Measurements from ENCODE around the gene LACTB.

Gene LACTB

DNA sequence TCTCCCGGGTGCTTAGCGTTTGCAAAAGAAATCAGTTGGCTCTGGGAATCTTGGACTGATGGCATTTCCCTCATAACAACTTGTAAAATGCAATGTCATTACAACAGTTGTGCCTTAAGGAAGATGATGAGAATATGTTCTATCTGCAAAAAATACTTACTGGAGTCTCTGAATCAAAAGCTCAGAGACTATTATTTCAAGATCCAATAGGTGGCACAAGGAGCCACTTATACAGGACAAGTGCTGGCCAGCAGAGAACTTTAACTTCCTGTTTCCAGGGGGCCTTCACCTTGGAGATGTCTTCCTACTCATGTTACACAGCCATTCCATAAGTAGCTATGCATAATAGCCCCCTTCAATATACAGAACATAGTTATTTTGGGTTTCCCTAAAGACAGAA is 44.6 kb downstream of the LACTB start:
- DNase-seq = no peak

DNA sequence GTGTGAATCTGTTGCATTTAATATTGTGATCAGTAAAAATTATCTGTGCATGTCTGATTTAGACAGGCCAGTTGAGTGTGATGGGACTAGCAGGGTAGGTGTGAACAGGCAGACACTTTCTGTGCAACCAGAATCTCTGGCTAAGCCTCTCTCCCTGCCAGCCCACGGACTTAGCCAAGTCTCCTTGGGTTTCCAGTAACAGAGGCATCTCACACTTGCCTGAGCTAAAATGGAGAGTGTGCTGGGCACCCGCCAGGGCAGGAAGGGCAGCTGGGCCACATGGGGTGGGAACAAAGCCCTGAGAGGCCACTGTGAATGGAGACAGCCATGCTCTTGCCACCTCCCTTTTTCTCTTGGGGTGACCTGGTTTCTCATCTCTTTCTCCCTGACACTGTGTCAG is 48.1 kb downstream of the LACTB start:
- peak in 23 of 58 donors; percentile 2 to 38 (median 18) for DNase-seq

DNA sequence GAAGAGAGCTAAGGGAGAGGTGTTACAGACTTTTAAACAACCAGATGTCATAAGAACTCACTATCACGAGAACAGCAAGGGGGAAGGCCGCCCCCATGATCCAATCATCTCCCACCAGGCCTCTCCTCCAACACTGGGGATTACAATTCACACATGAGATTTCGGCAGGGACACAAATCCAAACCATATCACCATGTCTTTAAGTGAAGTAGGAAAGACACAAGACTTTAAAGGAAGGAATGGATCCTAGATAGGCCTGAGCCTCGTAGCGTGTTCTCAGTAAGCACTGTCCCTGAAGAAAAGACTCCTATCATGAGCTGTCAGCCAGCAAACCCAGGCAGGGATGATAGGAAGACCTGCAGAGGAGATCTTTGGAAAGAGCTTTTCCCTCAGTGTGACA is 50.7 kb downstream of the LACTB start:
- DNase-seq = no peak

DNA sequence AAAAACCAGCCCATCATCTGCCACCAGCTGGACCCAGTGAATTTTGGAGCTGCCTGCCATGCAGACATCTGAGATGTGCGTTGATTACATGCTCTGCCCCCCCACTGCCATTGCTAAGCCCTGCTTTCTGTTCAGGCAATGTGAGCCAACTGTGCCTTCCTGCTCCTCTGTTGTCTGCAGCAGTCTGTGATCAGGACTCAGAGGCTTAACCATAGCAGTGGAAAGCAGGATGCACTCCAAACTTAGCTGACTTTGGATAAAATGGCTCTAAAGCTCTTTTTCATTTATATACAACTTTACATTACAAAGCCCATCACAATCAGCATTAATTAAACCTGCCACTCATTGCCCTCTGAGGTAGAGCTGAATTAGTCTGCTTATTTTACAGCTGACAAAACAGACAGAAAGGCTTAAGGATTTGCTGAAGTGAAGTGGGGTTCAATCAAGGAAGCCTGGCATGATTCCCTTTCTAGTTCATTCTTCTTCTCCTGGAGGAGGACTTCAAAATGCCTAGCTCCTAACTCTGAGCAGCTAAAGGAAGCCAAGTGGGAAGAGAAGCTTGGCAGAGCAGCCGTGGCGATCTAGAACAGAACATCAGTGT is 51.3 kb downstream of the LACTB start:
- DNase-seq = peak in 28 of 58 donors; percentile 6 to 74 (median 27)

DNA sequence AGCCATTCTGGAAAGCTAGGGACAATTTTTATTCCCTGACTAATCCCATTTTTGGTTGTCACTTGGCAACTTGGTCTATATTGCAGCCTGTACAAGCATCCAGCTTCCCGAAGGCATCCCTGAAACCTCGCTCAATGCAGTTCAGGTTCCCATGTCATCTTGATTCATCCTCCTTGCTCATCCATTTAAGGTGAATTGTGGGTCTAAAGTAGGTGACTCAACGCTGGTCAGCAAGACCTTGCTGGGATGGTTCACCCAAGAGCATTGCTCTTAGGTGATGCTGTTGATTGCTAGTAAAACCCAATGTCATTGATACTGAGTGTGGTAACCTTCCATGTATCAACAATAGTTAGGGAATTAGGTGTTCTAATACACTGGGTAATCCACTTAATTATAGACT is 54.6 kb downstream of the LACTB start:
- no peak for DNase-seq

DNA sequence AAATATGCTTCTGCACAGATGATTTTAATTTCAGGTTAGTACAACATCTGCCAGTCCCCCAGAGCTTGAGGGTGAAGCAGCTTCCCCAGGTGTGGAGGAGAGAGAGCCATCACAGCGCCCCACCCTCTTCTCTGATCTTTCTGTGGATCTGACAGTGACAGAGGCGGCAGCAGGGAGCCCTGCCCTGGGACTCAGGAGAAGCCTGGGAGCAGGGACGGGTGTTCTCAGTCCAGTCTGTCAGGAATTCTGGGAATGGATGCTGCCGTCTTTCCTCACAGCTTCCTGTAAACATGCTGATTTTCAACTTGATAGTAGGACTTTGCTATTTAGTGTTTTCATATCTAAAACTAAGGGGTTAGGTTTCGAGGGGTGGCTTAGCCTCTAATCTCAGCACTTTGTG is 56.4 kb downstream of the LACTB start:
- DNase-seq = no peak

DNA sequence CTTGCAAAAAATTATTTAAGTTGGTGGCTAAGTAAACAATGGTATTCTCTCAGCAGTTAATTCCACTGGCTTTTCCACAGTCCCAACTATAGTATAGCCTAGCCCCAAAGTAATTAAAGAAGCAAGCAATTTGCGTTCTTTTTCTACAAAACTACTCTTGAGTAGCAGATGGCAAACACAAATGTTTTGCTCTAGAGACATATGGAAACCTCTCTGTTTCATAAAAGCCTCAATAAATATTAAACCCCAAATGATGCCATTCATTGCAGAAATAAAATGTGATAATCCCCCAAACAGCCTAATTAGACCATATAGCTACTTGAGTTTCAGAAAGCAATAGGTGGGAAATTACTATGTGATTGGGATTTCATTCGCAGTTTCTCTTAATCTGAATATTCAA is 59.1 kb downstream of the LACTB start:
- no peak for DNase-seq

DNA sequence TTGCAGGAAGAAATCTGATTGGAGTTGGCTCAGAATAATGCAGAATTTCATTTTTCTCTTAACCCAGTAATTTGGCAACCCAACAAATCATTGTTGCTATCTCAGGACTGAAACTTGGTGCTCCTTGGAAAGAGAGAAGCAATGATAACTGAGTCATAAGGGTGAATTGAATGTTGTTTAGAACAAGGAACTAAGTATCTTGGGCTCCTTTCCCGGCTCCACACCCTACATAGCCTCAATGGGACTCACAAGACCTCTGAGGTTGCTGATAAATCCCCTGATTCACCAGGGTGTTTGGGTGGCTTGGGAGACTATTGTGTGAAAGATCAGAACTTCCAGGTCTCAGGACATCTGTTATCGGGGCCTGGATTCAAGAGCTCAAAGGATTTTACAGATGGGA is 60.0 kb downstream of the LACTB start:
- no peak for DNase-seq

DNA sequence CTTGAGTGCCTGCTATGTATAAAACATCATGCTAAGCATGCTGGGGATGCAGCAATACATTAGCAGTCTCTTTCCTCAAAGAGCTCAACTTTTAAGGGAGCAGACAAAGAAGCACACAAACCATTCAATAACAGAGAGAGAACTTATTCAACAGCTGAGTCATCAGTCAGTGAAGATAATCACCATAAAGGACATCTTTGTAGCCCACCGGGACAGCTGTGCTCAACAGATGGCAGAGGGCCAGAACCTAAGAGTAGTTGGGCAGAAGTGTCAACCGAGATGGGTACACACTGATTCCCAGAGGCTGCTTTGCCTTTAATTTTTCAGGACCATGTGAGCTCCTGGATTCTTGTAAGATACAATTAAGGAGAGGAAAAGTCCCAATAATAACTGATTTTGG is 63.5 kb downstream of the LACTB start:
- peak in 6 of 58 donors; percentile 4 to 69 (median 22) for DNase-seq

DNA sequence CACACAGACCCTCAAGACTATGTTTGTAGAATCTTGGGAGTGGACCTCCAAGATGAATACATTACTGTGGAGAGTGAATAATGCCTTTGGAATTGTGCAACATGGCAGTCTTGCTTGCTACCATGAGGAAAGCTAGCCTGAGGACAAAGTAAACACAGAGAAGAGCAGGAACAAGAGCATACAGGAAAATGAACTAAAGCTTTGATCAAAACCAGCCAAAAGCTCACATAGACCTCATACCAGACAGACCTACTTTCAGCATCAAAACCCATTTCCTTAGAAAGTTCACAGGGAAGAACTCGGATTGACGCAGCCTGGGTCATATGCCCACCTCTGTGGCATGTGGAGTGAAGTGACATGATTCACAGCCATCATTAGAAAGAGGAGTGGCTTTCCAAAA is 64.4 kb downstream of the LACTB start:
- DNase-seq = no peak

DNA sequence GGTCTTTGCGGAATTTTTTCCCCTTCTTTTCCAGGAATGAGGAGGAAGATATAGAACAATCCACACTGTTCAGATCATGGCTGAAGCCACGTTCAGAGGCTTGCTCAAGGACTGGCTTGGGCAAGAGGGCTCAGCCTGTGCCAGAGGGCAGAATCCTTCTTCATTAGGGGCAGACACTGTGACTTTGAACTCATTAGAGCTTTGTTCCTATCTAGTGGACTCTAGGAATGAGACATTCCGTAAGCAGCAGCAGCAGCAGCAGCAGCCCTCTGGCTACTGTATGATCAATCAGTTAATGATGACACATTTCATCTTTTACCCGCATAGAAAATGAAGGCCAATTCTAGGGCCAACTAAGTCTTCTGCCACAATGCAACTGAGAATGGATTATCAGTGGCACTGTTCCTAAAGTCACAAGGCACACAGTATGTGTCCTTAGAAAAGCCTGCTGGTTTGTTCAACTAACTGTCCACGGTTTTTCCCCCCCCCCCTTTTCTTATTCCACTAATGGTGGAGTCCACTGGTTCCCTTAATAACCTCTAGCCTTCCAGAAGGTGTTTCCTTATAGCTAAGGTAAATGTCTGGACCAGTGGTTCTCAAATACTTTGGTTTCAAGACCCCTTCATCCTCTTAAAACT is 66.0 kb downstream of the LACTB start:
- no peak for DNase-seq

DNA sequence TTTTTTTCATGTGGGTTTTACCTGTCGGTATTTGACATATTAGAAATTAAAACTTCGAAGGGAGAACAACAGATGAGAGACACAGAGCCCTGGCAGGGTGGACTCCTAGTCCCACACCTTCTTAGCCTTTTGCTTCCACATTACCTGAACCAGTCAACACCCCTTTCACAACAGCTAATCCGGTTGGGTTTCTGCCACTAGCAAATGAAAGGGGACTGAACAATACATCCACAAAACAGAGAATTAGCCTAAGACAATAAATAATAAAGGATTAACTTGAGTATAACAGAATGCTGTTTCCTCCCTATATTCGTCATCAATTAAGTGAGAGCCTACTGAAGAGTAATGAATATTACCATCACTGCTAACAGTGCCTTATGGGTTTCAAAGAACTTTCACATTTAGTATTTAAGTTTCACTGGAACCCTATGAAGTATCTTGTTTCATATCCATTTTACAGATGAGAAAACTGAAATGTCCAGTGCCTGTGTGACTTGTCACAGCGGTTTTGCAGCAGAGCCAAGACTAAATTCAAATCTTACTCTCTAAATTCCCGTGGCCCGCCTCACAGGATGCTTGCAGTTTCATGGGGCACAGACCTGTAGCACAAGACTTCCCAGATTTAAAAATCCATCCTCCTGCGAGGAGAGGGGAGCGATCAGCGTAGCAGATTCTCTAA is 66.7 kb downstream of the LACTB start:
- peak in 1 of 58 donors; percentile 33 for DNase-seq

DNA sequence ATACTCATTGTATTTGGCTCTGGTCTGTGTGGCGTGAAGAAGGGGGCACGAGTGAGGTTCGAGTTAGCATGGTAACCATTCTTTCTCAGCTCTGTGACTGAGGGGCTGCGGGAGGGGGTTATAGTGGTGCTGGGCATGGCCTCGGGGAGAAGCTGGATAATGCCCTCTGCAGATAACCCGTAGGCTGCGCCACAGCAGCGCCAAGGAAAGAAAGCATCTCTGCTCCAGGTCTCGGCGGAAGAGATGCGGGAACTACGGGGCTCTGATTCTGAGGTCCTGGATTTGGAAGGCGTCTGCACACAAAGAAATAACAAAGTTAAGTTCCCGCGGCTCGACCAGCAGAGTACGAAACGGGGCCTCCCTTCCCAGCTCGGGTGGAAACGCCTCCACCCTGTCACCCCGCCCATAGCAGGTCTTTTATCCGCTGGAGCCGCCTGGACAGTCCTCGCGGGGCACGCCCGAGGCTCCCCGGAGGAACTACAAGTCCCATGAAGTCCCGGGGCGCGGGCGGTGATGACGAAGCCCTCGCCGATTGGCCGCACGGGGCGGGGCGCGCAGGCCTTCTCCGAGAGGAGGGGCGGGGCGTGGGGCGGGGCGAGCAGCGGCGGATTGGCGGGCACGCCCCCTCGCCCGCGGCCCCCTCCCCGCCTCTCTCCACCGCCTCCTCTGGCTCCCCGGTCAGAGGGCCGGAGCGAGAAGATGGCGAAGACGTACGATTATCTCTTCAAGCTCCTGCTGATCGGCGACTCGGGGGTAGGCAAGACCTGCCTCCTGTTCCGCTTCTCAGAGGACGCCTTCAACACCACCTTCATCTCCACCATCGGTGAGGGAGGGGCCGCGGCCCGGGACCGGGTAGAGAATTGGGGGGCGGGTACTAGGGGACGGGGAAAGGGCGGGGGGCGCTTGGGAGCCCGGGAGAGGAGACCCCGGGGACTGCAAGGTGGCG is 67.5 kb downstream of the LACTB start, which contains the start of gene RAB8B:
Gene RAB8B, plus strand, starts transcription at position 681 of the 946 bp plus-strand sequence. Its CDS starts 19 bp downstream, at position 700.
- DNase-seq = peak; percentile 71 to 99 (median 96)

DNA sequence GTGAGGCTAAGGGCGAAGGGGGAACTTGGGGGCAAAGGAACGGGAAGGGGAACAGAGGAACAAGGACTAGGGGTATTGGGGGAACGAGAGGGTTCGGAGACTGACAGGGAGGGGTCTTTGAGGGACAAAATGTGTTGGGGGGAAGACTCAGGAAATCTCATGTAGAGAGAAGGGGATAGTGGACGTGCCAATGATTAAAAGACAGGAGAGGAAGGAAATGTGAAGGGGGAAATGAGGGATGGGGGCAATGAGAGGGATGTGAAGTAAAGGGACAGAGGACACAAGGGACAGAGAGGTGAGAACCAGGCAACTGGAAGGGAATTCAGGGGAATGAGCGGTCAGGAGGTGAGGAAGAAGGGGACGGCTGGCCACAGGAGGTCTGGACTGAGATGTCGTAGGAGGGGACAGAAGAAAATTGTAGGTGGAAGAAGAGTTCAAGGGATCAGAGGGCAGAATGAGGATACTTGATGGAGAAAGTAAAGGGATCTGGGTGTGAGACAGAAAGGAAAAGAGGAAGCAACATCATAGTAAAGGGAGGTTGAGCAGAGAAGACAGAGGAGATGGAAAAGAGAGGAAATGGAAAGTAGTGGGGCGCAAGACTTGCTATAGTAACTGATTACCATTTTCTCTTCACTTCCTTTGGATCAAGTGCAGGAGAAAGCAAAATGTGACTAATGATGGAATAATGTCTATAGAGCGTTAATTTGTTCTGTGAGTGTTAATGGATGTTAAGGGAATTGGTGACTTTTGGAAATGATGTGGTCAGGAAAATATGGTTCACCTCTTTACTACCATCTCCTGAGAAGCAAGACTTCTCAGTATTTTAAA is 68.5 kb downstream of the LACTB start:
- DNase-seq = peak in 3 of 58 donors; percentile 16 to 33 (median 16)

DNA sequence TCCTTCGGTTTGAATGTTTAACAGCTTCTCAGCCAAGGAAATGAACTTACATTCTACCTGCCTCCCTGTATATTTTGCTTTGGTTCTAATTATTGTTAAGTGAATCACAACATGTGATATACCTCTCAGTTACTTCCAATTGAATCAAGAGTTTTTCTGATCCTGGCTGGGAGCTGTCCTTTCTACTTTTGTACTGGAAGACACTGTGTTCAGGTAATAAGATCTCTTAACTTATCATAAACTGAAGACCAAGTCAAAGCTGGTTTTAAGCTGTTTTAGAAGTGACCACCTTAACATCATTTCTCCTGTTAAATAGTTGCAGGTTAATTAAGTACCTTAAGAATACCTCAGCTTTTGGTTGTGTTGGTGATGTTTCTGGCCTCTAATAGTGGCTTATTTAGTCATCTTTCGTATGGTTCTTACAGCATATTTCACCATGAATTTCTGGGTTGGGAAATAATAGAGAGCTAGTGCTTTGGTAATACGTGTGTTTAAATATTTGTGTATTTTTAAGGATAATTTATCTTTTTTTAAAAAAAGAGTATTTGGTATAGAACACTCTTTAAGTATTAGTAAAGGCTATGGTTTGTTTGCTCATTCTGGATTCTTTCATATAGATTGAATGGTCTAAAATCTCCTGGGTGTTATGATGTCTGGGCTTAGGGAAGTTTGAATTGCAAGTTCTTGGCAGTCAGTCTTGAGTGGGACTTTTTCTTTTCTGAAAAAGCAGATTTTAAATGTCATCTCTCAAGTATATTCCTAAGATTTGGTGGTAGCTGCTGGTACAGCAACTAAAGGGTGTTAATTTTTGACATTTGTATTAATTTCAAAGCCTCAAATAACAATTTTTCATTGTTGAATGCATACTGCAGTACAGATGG is 69.3 kb downstream of the LACTB start:
- no peak for DNase-seq

Measured in anterior cingulate cortex (tissue), 58 donors.